Vagina (tissue), 2 donors: ENCODE measurements around the gene ZP1. TPM values are rescaled to one million over a fixed set of nuclear protein-coding genes. Genes with fewer than 3 reads are reported as not detected.

Experiments
- DNase-seq, 2 donors: peaks; one replicate each; pipeline ENCODE4 v3.0.0-alpha.2; 2017; ENCODE audit errors: extremely low spot score in 2 of 2
- H3K27ac ChIP-seq: fragments of 200-600 bp; sonication (generic); one replicate; pipeline ENCODE4 v1.5.1; 2019
- H3K27me3 ChIP-seq: fragments of 200-600 bp; sonication (generic); one replicate; pipeline ENCODE4 v1.5.1; 2019
- H3K36me3 ChIP-seq, 2 donors: fragments of 200-600 bp; sonication (generic); one replicate each; pipeline ENCODE4 v1.5.1; 2017 to 2019
- H3K4me1 ChIP-seq: fragments of 200-600 bp; sonication (generic); one replicate; pipeline ENCODE4 v1.5.1; 2019
- H3K4me3 ChIP-seq, 2 donors: fragments of 200-600 bp; sonication (generic); 1 replicate in 1 of 2; 2 replicates in 1 of 2; pipeline ENCODE4 v1.5.1; 2016 to 2019
- H3K9me3 ChIP-seq: fragments of 200-600 bp; sonication (generic); one replicate; pipeline ENCODE4 v1.5.1; 2019
- CTCF ChIP-seq, 3 experiments: fragments of 450-650 bp in 2 of 3; fragments of 200-600 bp in 1 of 3; sonication (generic) in 1 of 3; IDR thresholded peaks; one replicate each; pipeline ENCODE4 v1.5.1; 2017 to 2019; ENCODE audit warnings: antibody characterized with exemption in 3 of 3, mild to moderate bottlenecking in 2 of 3, moderate library complexity in 2 of 3
- POLR2A ChIP-seq, 2 donors: fragments of 450-650 bp; IDR thresholded peaks; one replicate each; pipeline ENCODE4 v1.6.1; 2017; ENCODE audit warnings: antibody characterized with exemption in 2 of 2, mild to moderate bottlenecking in 2 of 2, moderate library complexity in 2 of 2
- POLR2AphosphoS5 ChIP-seq, 2 donors: sonication (generic); formaldehyde crosslinking; IDR thresholded peaks; one replicate each; pipeline ENCODE4 v1.9.0; 2017; ENCODE audit warnings: antibody characterized with exemption in 2 of 2, mild to moderate bottlenecking in 2 of 2, low read depth in 1 of 2; ENCODE audit not compliant: insufficient read depth in 1 of 2
- intact Hi-C: fragments of 100-400 bp; cut with DNase I; formaldehyde crosslinking; loops from one replicate; pipeline ENCODE4 v1.15.1; 2023
- total RNA-seq: library from RNA; depleted of rRNA; stranded (reverse); fragments of >200 nt; gene quantifications from one replicate; pipeline ENCODE4 v1.2.3, GENCODE V29; 2016

ZP1 gene
- total RNA-seq, 1 donor from 2014 or later: not detected

DNA sequence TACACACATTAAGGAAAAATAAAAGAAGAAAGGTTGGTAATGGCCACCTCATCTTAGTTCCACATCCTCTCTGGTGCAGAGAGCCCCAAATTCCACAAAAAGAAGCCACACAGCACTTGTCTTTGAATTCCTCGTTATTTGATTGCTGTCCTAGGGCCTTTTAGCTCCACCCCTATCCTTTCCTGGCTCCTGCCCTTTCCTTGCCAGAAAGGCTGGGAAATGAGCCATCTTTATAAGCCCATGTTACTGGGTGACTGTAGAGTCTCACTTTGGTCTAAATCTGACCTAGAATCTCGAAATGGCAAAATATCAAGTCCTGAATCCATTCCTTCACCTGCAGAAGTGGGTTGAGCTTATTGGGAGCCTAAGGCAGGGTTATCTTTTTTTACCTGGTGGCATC is 52.6 kb downstream of the ZP1 start:
- no peak overlapping the region for H3K4me3 ChIP-seq
- peaks cover 0 to 33% of the 10 kb centered on the region in 2 donors for H3K36me3 ChIP-seq
- H3K9me3 ChIP-seq: no peaks in the 10 kb centered on the region
- H3K4me1 ChIP-seq: peaks cover 60% of the 10 kb centered on the region
- no peak overlapping the region for H3K27ac ChIP-seq
- TF ChIP-seq POLR2A (IDR thresholded peaks at IDR 0.05): no peak
- TF ChIP-seq CTCF (IDR thresholded peaks at IDR 0.05): no peak
- no peak for TF ChIP-seq POLR2AphosphoS5 (IDR thresholded peaks at IDR 0.05; ENCODE audit: insufficient read depth in 1 of 2, low read depth in 1 of 2)
- intact Hi-C loops: no loop called here
- no peak for DNase-seq
- H3K27me3 ChIP-seq: no peaks in the 10 kb centered on the region

GRCh38 chr11:60921259-60921658 is 53.9 kb downstream of the ZP1 start:
- peaks cover 0 to 33% of the 10 kb centered on the region in 2 donors for H3K36me3 ChIP-seq
- no peaks in the 10 kb centered on the region for H3K9me3 ChIP-seq
- no peak for DNase-seq
- peaks cover 55% of the 10 kb centered on the region for H3K4me1 ChIP-seq
- TF ChIP-seq CTCF (IDR thresholded peaks at IDR 0.05) (no peak), POLR2A (IDR thresholded peaks at IDR 0.05) (no peak), POLR2AphosphoS5 (IDR thresholded peaks at IDR 0.05; ENCODE audit: insufficient read depth in 1 of 2, low read depth in 1 of 2) (no peak)
- H3K27me3 ChIP-seq: no peaks in the 10 kb centered on the region
- H3K4me3 ChIP-seq: no peak overlapping the region
- no peak overlapping the region for H3K27ac ChIP-seq
- intact Hi-C loops: no loop called here

DNA sequence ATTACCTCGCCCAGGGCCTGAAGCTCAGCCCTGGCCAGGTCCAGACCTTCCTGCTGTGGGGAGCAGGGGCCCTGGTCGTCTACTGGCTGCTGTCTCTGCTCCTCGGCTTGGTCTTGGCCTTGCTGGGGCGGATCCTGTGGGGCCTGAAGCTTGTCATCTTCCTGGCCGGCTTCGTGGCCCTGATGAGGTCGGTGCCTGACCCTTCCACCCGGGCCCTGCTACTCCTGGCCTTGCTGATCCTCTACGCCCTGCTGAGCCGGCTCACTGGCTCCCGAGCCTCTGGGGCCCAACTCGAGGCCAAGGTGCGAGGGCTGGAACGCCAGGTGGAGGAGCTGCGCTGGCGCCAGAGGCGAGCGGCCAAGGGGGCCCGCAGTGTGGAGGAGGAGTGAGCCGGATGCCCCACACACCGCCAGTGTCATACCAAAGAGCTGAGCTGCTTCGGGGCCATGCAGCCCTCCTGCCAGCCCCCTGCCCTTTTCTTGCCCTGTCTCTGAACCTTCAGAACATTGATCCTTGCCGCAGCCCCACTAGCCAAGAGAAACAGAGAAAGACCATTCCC is 54.5 kb downstream of the ZP1 start:
- no peaks in the 10 kb centered on the region for H3K9me3 ChIP-seq
- TF ChIP-seq CTCF (IDR thresholded peaks at IDR 0.05) (no peak), POLR2AphosphoS5 (IDR thresholded peaks at IDR 0.05; ENCODE audit: insufficient read depth in 1 of 2, low read depth in 1 of 2) (no peak), POLR2A (IDR thresholded peaks at IDR 0.05) (no peak)
- DNase-seq: no peak
- H3K4me1 ChIP-seq: peaks cover 49% of the 10 kb centered on the region
- H3K4me3 ChIP-seq: no peak overlapping the region
- intact Hi-C loops: no loop called here
- H3K27ac ChIP-seq: no peak overlapping the region
- H3K27me3 ChIP-seq: no peaks in the 10 kb centered on the region
- H3K36me3 ChIP-seq: peaks cover 0 to 33% of the 10 kb centered on the region in 2 donors

- H3K9me3 ChIP-seq: no peaks in the 10 kb centered on the region
- TF ChIP-seq CTCF (IDR thresholded peaks at IDR 0.05) (no peak), POLR2A (IDR thresholded peaks at IDR 0.05) (no peak), POLR2AphosphoS5 (IDR thresholded peaks at IDR 0.05; ENCODE audit: insufficient read depth in 1 of 2, low read depth in 1 of 2) (no peak)
- H3K36me3 ChIP-seq: peaks cover 0 to 33% of the 10 kb centered on the region in 2 donors
- peaks cover 44% of the 10 kb centered on the region for H3K4me1 ChIP-seq
- H3K27me3 ChIP-seq: no peaks in the 10 kb centered on the region
- H3K27ac ChIP-seq: no peak overlapping the region
- DNase-seq: no peak
- no peak overlapping the region for H3K4me3 ChIP-seq
- intact Hi-C loops: no loop called here
These were observed 55.6 kb downstream of the ZP1 start for GRCh38 chr11:60922906-60923305.

- Histone ChIP-seq H3K9me3 (no peaks in the 10 kb centered on the region), H3K4me3 (no peak overlapping the region), H3K36me3 (peaks cover 0 to 33% of the 10 kb centered on the region in 2 donors), H3K27ac (no peak overlapping the region), H3K4me1 (peaks cover 40% of the 10 kb centered on the region), H3K27me3 (no peaks in the 10 kb centered on the region)
- no peak for DNase-seq
- intact Hi-C loops: no loop called here
- no peak for TF ChIP-seq POLR2AphosphoS5 (IDR thresholded peaks at IDR 0.05; ENCODE audit: insufficient read depth in 1 of 2, low read depth in 1 of 2)
These were observed 56.0 kb downstream of the ZP1 start for GRCh38 chr11:60923326-60923725.
